SU-DHL-6 (cell line): ENCODE results near the gene PJVK.

ENCODE experiments used
- H2AFZ ChIP-seq: fragments of 200-600 bp; sonication (generic); 2 replicates; pipeline ENCODE4 v1.6.1; 2014; ENCODE audit warnings: low read depth, mild to moderate bottlenecking, moderate library complexity, mixed read lengths, antibody characterized with exemption, low read length; ENCODE audit not compliant: severe bottlenecking
- H3F3A ChIP-seq: fragments of 200-600 bp; shearing (Covaris generic); 2 replicates; pipeline ENCODE4 v1.6.0; 2016; ENCODE audit warnings: antibody characterized with exemption, mild to moderate bottlenecking; ENCODE audit not compliant: insufficient read depth
- H3K27ac ChIP-seq: fragments of 200-600 bp; sonication (generic); 2 replicates; pipeline ENCODE4 v1.5.1; 2016; ENCODE audit warnings: low read depth, mild to moderate bottlenecking, low read length, moderate library complexity, mixed read lengths
- H3K27me3 ChIP-seq: fragments of 200-600 bp; sonication (generic), shearing (Covaris generic); 2 replicates; pipeline ENCODE4 v1.6.0; 2014; ENCODE audit warnings: mild to moderate bottlenecking, low read length
- H3K36me3 ChIP-seq: fragments of 200-600 bp; sonication (generic); 2 replicates; pipeline ENCODE4 v1.6.1; 2014; ENCODE audit warnings: mild to moderate bottlenecking, low read length, mixed read lengths
- H3K4me2 ChIP-seq: fragments of 300-600, 200-600 bp; shearing (Covaris generic), sonication (generic); 2 replicates; pipeline ENCODE4 v1.6.0; 2014; ENCODE audit warnings: low read length, low read depth, mild to moderate bottlenecking; ENCODE audit not compliant: poor library complexity, severe bottlenecking
- H3K4me3 ChIP-seq: fragments of 200-600 bp; sonication (generic); 2 replicates; pipeline ENCODE4 v1.5.1; 2014; ENCODE audit warnings: antibody characterized with exemption, low read length, mild to moderate bottlenecking, mixed read lengths; ENCODE audit not compliant: insufficient read depth, poor library complexity, severe bottlenecking
- H3K79me2 ChIP-seq: fragments of 200-600 bp; sonication (generic); 2 replicates; pipeline ENCODE4 v1.6.1; 2014; ENCODE audit warnings: mild to moderate bottlenecking, low read length, moderate library complexity; ENCODE audit not compliant: insufficient read depth
- H3K9ac ChIP-seq: fragments of 200-600 bp; sonication (generic); 2 replicates; pipeline ENCODE4 v1.7.0; 2014; ENCODE audit warnings: mild to moderate bottlenecking, low read length
- H3K9me2 ChIP-seq: fragments of 200-600 bp; sonication (generic); replicated peaks from 2 replicates; pipeline ENCODE4 v1.6.1; 2014; ENCODE audit warnings: low read length; ENCODE audit not compliant: insufficient read depth
- H3K9me3 ChIP-seq: fragments of 200-600 bp; sonication (generic); 2 replicates; pipeline ENCODE4 v1.6.1; 2014; ENCODE audit warnings: low read length, mixed read lengths; ENCODE audit not compliant: insufficient read depth
- H4K20me1 ChIP-seq: fragments of 200-600 bp; sonication (generic); 2 replicates; pipeline ENCODE4 v1.6.1; 2014; ENCODE audit warnings: low read depth, mild to moderate bottlenecking, antibody characterized with exemption, low read length, moderate library complexity, mixed read lengths
- CTCF ChIP-seq: fragments of 200-600 bp; sonication (generic); IDR thresholded peaks from one replicate; pipeline ENCODE4 v1.5.1; 2017; ENCODE audit warnings: antibody characterized with exemption, mild to moderate bottlenecking, low read length, moderate library complexity; ENCODE audit not compliant: insufficient read depth, poor library complexity, severe bottlenecking
- EZH2phosphoT487 ChIP-seq: fragments of 200-600 bp; sonication (generic), shearing (Covaris generic); conservative IDR thresholded peaks from 2 replicates; pipeline ENCODE4 v1.6.1; 2018; ENCODE audit warnings: mild to moderate bottlenecking, antibody characterized with exemption, low read length, moderate library complexity, mixed read lengths

The PJVK gene

GRCh38 chr2:178452870-178453269 lies 1.7 kb downstream of the PJVK start:
- Histone ChIP-seq H3K79me2 (peaks cover 21% of the 10 kb centered on the region), H3K9ac (no peak overlapping the region), H3K9me3 (no peaks in the 10 kb centered on the region), H2AFZ (no peak overlapping the region), H3K9me2 (no peaks in the 10 kb centered on the region), H3K27me3 (no peaks in the 10 kb centered on the region), H3K36me3 (0 out of 2 replicates have a peak, but pooled peaks cover 1% of the 10 kb centered on the region), H4K20me1 (no peaks in the 10 kb centered on the region), H3K27ac (no peak overlapping the region), H3F3A (peaks cover 20% of the 10 kb centered on the region), H3K4me2 (no peak overlapping the region), H3K4me3 (no peak overlapping the region)
- TF ChIP-seq EZH2phosphoT487 (no peak), CTCF (no peak)

DNA sequence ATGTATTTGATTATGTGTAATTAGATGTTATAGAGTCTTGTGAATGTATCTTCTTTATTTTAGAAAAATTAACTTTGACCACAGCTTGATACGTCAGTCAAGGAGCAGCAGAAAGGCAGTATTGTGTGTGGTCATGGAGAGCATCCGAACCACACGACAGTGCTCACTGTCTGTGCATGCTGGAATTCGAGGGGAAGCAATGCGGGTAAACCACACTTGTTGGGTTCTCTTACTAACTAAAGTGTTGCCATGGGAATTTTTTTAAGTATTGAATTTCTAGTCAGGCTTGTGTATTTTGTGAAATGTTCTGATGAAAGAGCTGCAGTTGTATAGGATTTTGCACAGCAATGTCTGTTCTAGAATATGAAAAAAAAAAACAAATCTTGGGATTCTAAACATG lies 4.8 kb downstream of the PJVK start:
- H3F3A ChIP-seq, result peaks cover 7% of the 10 kb centered on the region; the same call in 1 of the 2 replicates
- H3K9me2 ChIP-seq, result no peaks in the 10 kb centered on the region
- H3K9me3 ChIP-seq, result no peaks in the 10 kb centered on the region
- no peaks in the 10 kb centered on the region for H4K20me1 ChIP-seq
- no peaks in the 10 kb centered on the region for H3K27me3 ChIP-seq
- H3K4me3 ChIP-seq, result no peak overlapping the region
- no peaks in the 10 kb centered on the region for H3K36me3 ChIP-seq
- no peak overlapping the region for H2AFZ ChIP-seq
- H3K27ac ChIP-seq, result no peak overlapping the region
- H3K79me2 ChIP-seq, result no peaks in the 10 kb centered on the region
- H3K9ac ChIP-seq, result no peak overlapping the region
- TF ChIP-seq CTCF (no peak), EZH2phosphoT487 (no peak)
- H3K4me2 ChIP-seq, result no peak overlapping the region

GRCh38 chr2:178457390-178457886 lies 6.3 kb downstream of the PJVK start:
- Histone ChIP-seq H3K4me3 (no peak overlapping the region), H2AFZ (no peak overlapping the region), H3K27me3 (no peaks in the 10 kb centered on the region), H3K36me3 (no peaks in the 10 kb centered on the region), H3F3A (peaks cover 7% of the 10 kb centered on the region; the same call in 1 of the 2 replicates), H3K9me3 (no peaks in the 10 kb centered on the region), H3K4me2 (no peak overlapping the region), H3K27ac (no peak overlapping the region), H3K9me2 (no peaks in the 10 kb centered on the region), H3K9ac (no peak overlapping the region), H4K20me1 (no peaks in the 10 kb centered on the region), H3K79me2 (no peaks in the 10 kb centered on the region)
- no peak for TF ChIP-seq CTCF
- TF ChIP-seq EZH2phosphoT487, result no peak
